Measurements from ENCODE around the gene SH3PXD2B. TPM values are rescaled to one million over a fixed set of nuclear protein-coding genes. Genes with fewer than 3 reads are reported as not detected.
"Not testable (repeated sequence)": the region's sequence is repeated elsewhere in the genome, so short reads cannot be mapped to it uniquely, and the experiment has no call there.

The SH3PXD2B gene
- total and polyA plus RNA-seq, 10 of the 15 experiments (the other 5 are each of a cell fraction or from before 2014, with no cell fraction given), result 0.05 to 1.6 (median 0.57) TPM

DNA sequence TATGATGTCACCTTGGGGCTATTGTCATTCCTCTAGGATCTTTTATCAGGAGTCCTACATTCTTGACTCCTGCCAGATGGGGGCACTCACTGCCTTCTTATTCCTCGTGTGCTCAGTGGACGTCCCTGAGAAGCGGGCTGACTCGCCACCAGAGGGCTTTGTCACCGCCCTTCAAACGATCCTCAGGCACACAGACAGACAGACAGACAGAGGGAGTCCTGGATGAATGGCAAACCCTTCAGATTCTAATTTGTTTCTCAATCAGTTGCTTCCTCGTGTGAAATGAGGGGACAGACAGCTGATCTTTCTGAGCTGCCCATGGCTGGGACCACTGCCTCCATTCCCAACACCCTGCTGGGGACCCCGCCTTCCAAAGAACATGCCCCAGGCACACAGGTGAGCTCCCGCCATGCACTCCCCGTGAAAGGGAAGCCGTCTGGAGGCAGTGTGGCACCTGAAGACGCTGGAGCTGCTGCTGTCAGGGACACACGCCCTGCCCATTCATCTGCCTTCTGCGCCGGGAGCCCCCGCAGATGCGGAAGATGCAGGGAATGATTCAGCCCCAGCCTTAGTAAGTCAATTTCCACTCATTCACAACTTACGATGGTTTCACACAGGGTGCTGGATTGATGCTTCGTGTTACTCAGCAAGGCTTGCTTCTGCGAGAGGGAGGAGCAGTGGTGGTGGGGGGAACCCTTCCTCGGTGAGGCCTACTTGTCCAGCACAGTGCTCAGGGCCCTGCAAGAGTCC is 24.9 kb upstream of the SH3PXD2B start (continued):
- TF ChIP-seq, protein P1, sequence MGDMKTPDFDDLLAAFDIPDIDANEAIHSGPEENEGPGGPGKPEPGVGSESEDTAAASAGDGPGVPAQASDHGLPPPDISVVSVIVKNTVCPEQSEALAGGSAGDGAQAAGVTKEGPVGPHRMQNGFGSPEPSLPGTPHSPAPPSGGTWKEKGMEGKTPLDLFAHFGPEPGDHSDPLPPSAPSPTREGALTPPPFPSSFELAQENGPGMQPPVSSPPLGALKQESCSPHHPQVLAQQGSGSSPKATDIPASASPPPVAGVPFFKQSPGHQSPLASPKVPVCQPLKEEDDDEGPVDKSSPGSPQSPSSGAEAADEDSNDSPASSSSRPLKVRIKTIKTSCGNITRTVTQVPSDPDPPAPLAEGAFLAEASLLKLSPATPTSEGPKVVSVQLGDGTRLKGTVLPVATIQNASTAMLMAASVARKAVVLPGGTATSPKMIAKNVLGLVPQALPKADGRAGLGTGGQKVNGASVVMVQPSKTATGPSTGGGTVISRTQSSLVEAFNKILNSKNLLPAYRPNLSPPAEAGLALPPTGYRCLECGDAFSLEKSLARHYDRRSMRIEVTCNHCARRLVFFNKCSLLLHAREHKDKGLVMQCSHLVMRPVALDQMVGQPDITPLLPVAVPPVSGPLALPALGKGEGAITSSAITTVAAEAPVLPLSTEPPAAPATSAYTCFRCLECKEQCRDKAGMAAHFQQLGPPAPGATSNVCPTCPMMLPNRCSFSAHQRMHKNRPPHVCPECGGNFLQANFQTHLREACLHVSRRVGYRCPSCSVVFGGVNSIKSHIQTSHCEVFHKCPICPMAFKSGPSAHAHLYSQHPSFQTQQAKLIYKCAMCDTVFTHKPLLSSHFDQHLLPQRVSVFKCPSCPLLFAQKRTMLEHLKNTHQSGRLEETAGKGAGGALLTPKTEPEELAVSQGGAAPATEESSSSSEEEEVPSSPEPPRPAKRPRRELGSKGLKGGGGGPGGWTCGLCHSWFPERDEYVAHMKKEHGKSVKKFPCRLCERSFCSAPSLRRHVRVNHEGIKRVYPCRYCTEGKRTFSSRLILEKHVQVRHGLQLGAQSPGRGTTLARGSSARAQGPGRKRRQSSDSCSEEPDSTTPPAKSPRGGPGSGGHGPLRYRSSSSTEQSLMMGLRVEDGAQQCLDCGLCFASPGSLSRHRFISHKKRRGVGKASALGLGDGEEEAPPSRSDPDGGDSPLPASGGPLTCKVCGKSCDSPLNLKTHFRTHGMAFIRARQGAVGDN (IDR thresholded peaks at IDR 0.05), result no peak
- TF ChIP-seq, protein P2, sequence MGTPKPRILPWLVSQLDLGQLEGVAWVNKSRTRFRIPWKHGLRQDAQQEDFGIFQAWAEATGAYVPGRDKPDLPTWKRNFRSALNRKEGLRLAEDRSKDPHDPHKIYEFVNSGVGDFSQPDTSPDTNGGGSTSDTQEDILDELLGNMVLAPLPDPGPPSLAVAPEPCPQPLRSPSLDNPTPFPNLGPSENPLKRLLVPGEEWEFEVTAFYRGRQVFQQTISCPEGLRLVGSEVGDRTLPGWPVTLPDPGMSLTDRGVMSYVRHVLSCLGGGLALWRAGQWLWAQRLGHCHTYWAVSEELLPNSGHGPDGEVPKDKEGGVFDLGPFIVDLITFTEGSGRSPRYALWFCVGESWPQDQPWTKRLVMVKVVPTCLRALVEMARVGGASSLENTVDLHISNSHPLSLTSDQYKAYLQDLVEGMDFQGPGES (IDR thresholded peaks at IDR 0.05), result 0 out of 2 replicates have a peak, but pooled peaks have one; percentile 19
- TF ChIP-seq LARP7 (IDR thresholded peaks at IDR 0.05), result no peak

- RAD21 ChIA-PET (ENCODE audit: unreplicated experiment), result interaction anchor here (0.9 kb wide), 1 partner anchor 218 kb away, joined by 3 read pairs; no protein-coding TSS in a partner anchor
- H3K27ac ChIP-seq (ENCODE audit: control insufficient read depth, insufficient read depth); H3K79me2 ChIP-seq (ENCODE audit: control insufficient read depth, insufficient read depth, low read length); SMC1A ChIA-PET (ENCODE audit: uncharacterized antibody, unreplicated experiment); POLR2A ChIA-PET; H2AFZ ChIP-seq (ENCODE audit: control insufficient read depth, low read depth, low read length); H3K36me3 ChIP-seq (ENCODE audit: control insufficient read depth in 2 of 2, insufficient read depth in 2 of 2, low read length in 1 of 2); H3K9me3 ChIP-seq (replicated peaks; ENCODE audit: control insufficient read depth, insufficient read depth, low read length); H3K27me3 ChIP-seq (replicated peaks in 1 of 2; ENCODE audit: control insufficient read depth in 2 of 2, insufficient read depth in 2 of 2, low read length in 1 of 2); H3K9ac ChIP-seq (ENCODE audit: control insufficient read depth, insufficient read depth, low read length); H3K4me2 ChIP-seq (ENCODE audit: control insufficient read depth, insufficient read depth); H3K4me1 ChIP-seq (ENCODE audit: control insufficient read depth, insufficient read depth, low read length); ATAC-seq; FAIRE-seq; DNase-seq (ENCODE audit: low read depth, low spot score); H4K20me1 ChIP-seq (ENCODE audit: control insufficient read depth, insufficient read depth); BruUV-seq (replicated peaks); H3K4me3 ChIP-seq: not testable (repeated sequence)
- 33% methylated on average over 3 of the region's 3 CpGs for WGBS (ENCODE audit: insufficient coverage, insufficient replicate concordance, low lambda C conversion rate, missing lambda C conversion rate)
- in situ Hi-C loops (cut with MboI), result loop anchor here (5.0 to 10.0 kb wide), 2 partner anchors 219 to 446 kb away; no protein-coding TSS in a partner anchor
- CTCF ChIA-PET, result interaction anchor here (0.9 to 3.5 kb wide), 2 partner anchors 207 to 218 kb away, joined by 3 to 21 read pairs; no protein-coding TSS in a partner anchor
- intact Hi-C loops (cut with micrococcal nuclease; ENCODE audit: unreplicated experiment), result loop anchor here (1.0 to 5.0 kb wide), 2 partner anchors 219 to 454 kb away; no protein-coding TSS in a partner anchor
Measured at GRCh38 chr5:172478695-172479033, 24.3 kb upstream of the SH3PXD2B start.

All from GM12878 (cell line).